Epidermal melanocyte (primary cell): ENCODE results near the gene ARHGAP9.

Experiments used
- DNase-seq: peaks from one replicate; pipeline ENCODE4 v3.0.0; 2011; ENCODE audit warnings: low spot score; ENCODE audit not compliant: insufficient read length

ARHGAP9 gene

GRCh38 chr12:57479376-57480115 lies at the start of gene ARHGAP9:
TSS of gene ARHGAP9 (minus strand) at chr12:57479866. CDS start at chr12:57479406, 460 bp downstream.
- DNase-seq = peak; percentile 13

- no peak for DNase-seq
Observed at GRCh38 chr12:57528831-57529555, 49.3 kb upstream of the ARHGAP9 start.

- no peak for DNase-seq
Observed at GRCh38 chr12:57528176-57528575, 48.5 kb upstream of the ARHGAP9 start.

GRCh38 chr12:57527184-57527583 lies 47.5 kb upstream of the ARHGAP9 start:
- no peak for DNase-seq

- DNase-seq = no peak
Observed at GRCh38 chr12:57526477-57527126, 46.9 kb upstream of the ARHGAP9 start.

GRCh38 chr12:57525615-57526383 lies 46.1 kb upstream of the ARHGAP9 start:
- no peak for DNase-seq

- DNase-seq = no peak
Observed at GRCh38 chr12:57524814-57525614, 45.3 kb upstream of the ARHGAP9 start.

GRCh38 chr12:57523706-57524614 lies 44.3 kb upstream of the ARHGAP9 start:
- no peak for DNase-seq

- no peak for DNase-seq
Observed at GRCh38 chr12:57522887-57523705, 43.4 kb upstream of the ARHGAP9 start.

- peak; percentile 93 for DNase-seq
Observed at GRCh38 chr12:57522011-57522886, 42.6 kb upstream of the ARHGAP9 start, which contains the start of gene MBD6. TSS of gene MBD6 (plus strand) at chr12:57522824. CDS start at chr12:57524304, 1,480 bp downstream.

- DNase-seq = no peak
Observed at GRCh38 chr12:57521525-57522010, 41.9 kb upstream of the ARHGAP9 start.

- peak; percentile 80 for DNase-seq
Observed at GRCh38 chr12:57520053-57520818, 40.6 kb upstream of the ARHGAP9 start, which contains the start of gene DDIT3. TSS of gene DDIT3 (minus strand) at chr12:57520514. CDS start at chr12:57517406, 3,108 bp downstream.

GRCh38 chr12:57519796-57520052 lies 40.1 kb upstream of the ARHGAP9 start:
- DNase-seq = no peak

GRCh38 chr12:57518920-57519795 lies 39.5 kb upstream of the ARHGAP9 start:
- no peak for DNase-seq

GRCh38 chr12:57518176-57518919 lies 38.7 kb upstream of the ARHGAP9 start:
- DNase-seq = no peak
